Tongue (tissue), 2 donors: ENCODE measurements around the gene FARS2. TPM values are rescaled to one million over a fixed set of nuclear protein-coding genes. Genes with fewer than 3 reads are reported as not detected.

Experiments used
- DNase-seq: peaks from one replicate; pipeline ENCODE4 v3.0.0-alpha.2; 2015
- total RNA-seq: library from RNA; depleted of rRNA; stranded (reverse); fragments of >200 nt; gene quantifications from one replicate; pipeline ENCODE4 v1.2.3, GENCODE V29; 2014

FARS2 gene
- total RNA-seq, 1 donor from 2014 or later, result 38.8 TPM

GRCh38 chr6:5730585-5731263 is 469.4 kb downstream of the FARS2 start:
- no peak for DNase-seq

- no peak for DNase-seq
Measured at GRCh38 chr6:5731435-5731834, 470.1 kb downstream of the FARS2 start.

DNA sequence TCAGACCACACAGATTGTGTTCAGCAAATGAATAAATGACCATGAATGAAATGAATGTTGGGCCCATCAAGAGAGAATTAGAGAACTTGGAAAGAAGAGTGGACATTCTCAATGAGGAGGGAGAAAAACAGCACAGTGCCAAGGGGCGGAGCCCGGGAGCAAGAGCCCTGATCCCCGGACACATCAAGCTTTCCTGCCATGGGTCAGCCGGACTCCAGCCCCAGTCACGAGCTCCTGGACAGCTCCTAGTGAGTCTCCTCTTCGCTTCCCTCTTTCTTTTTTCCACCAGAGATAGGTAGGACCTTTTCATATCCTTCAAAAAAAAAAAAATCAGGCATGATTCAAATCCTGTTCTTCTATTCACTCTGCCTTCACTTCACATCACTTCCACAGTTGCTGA is 471.2 kb downstream of the FARS2 start:
- DNase-seq, result no peak

- DNase-seq, result no peak
Measured at GRCh38 chr6:5736016-5736738, 474.9 kb downstream of the FARS2 start.

- no peak for DNase-seq
Measured at GRCh38 chr6:5737460-5737859, 476.1 kb downstream of the FARS2 start.

- no peak for DNase-seq
Measured at GRCh38 chr6:5738211-5738610, 476.9 kb downstream of the FARS2 start.

DNA sequence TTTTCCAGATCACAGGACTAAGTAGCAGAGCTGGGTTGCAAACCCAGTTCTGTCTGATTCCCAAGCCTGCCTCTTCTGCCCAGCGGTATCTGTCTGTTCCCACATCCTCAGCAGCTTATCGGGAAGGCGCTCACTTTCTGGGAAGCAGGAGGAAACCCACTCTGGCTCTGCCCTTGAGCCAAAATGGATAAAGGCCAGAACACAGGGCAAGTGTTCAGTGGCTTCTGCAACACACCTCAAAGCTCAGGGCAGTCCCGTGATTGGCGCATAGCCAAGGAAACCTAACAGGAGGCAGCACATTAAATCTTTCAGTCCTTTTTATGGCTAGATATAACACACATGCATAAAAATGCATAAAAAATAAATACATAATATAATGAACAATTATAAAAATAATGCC is 483.2 kb downstream of the FARS2 start:
- no peak for DNase-seq

DNA sequence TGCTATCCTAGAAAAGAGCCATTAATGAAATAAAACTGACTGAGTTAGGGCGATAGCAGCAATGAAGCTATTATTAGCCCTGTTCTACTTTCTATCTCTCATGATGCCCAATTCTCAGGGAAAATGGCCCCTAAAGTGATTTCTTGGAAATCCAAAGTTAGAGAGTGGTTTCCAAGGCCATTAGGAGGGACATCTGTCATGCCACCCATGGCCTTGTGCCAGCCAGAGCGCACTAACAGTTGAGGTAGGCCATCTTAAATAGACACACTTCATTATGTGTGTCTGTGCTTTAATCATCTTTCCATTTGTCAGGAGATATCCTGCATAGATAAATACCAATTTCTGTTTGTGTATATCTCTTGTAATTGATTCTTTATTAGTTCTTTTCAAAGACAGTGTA is 483.8 kb downstream of the FARS2 start:
- no peak for DNase-seq

- no peak for DNase-seq
Measured at GRCh38 chr6:5746053-5746758, 484.9 kb downstream of the FARS2 start.

DNA sequence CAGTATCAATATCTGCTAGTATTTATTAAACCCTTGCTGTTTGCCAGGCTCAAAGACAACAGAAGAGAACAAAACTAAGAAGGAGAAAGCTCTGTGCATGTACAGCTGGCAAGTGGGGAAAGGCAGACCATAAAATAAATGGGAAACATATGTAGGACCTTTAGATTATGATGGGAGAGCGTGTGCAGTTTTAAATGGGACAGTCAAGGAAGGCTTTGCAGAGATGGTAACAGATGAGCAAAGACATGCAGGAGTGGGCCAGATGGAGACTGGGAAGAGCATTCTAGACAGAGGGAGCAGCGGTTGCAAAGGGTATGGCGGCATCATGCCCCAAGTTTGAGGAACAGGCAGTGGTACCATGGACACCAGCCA is 485.4 kb downstream of the FARS2 start:
- DNase-seq, result no peak

DNA sequence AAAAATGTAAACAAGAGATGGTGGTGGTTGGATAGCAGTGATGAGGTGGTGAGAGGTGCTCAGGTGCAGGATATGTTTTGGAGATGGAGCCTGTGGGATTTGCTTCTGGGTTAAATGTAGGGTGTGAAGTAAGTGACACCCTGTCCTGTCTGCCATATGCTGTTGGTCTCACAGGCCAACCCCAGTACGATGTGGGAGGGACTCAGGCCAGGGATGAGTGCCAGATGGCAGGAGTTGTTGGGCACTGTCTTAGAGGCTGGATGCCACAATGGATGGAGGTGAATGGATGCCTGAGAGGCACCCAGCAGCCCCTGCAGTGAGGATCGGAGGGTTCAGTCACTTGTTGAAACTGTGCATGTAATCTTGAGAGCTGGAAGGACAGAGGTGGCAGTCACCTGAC is 486.1 kb downstream of the FARS2 start:
- no peak for DNase-seq

GRCh38 chr6:5749016-5749650 is 487.8 kb downstream of the FARS2 start:
- peak; percentile 39 for DNase-seq

DNA sequence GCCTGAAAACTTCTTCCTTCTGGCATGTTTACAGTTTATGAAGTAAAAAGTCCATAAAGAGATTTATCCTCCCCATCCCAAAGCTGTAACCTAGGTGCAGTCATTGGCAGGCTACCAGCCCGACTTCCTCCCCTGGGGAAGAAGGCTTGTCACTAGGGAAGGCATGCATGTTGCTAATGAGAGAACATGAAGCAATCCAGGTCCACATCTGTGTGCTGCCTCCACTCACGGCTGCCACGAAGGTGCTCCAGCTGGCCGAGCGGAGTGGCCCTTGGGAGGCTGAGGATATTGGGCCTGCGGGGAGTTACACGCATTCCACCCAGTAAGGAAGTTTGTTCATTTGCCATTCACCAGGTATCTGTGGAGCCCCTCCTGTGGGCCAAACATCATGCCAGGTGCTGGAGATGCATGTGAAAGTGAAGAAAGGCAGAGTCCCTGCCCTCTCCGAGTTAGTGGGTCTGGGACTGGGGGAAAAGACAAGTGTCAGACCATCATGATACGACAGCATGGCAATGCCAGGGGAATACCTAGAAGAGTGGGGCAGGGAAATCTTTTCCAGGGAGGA is 488.4 kb downstream of the FARS2 start:
- DNase-seq, result no peak

- DNase-seq, result no peak
Measured at GRCh38 chr6:5751525-5752390, 490.4 kb downstream of the FARS2 start.

DNA sequence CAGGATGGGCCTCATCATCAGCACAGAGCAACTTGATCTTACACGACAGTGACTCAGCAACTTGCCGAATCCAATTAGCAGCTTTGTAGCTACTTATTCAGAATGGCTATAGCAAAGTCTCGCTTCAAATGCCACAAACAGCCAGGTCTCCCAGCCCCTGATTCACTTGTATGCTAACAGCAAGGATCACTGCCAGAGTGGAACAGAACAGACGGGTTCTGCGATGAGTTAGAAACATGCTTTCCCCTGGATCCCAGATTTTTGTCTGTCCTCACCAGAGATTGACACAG is 491.0 kb downstream of the FARS2 start:
- peak; percentile 76 for DNase-seq

DNA sequence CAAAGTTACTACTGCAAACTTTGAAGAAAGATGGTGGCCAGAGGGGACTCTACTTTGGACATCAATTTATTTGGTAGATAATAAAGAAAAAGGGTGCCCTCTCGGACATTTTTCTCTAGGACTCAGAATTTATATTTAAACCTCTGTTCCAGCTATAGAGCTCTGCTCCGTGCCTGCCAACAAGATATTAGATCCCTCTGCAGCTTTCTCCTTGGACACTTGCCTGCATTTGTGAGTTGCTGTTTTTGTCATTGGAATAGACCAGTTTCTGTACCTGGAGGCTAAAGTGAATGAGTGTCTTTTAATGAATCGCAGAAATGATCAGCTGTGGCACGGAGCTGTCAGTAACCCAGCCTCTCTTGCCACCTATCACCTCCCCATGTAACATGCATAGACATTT is 491.9 kb downstream of the FARS2 start:
- DNase-seq, result no peak

DNA sequence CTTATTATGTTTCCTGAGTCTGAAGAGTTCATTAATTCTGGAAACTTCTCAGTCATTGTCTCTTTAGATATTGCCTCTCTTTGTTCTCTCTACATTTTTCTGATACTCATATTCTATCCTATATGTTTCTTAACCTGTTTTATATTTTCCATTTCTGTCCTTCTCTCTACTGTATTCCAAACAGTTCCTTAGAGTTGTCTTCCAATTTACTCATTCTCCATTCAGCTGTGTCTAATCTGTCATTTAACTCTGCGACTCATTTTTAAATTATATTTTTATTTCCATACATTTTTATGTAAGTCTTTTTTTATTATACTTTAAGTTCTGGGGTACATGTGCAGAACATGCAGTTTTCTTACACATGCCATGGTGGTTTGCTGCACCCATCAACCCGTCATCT is 493.6 kb downstream of the FARS2 start:
- no peak for DNase-seq

- DNase-seq, result no peak
Measured at GRCh38 chr6:5759571-5759970, 498.3 kb downstream of the FARS2 start.

GRCh38 chr6:5761370-5761769 is 500.1 kb downstream of the FARS2 start:
- no peak for DNase-seq

DNA sequence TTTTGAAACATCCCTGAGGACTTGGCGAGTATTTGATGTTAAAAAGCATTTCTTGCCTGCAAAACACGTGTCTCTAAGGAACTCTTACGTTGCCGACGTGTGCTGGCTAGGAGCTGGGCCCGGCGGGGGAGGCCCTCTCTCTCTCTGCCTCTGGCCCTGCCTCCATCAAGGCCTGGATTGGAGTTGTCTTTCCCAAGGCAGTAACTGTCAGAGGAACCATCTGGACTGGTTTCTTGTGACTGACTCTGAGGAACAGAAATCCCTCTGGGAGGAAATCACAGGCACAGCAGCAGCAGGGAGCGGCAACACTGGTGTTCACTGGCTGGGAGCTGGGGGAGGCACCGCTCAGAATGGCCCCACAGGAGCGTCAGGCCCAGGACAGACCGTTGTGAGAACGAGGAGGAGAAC is 501.3 kb downstream of the FARS2 start:
- no peak for DNase-seq

GRCh38 chr6:5763407-5763806 is 502.1 kb downstream of the FARS2 start:
- DNase-seq, result no peak

GRCh38 chr6:5763871-5764270 is 502.6 kb downstream of the FARS2 start:
- no peak for DNase-seq
